Immature natural killer cell (primary cell): ENCODE data around the gene SIX1. TPM values are rescaled to one million over a fixed set of nuclear protein-coding genes. Genes with fewer than 3 reads are reported as not detected.

Experiments used
- DNase-seq, 3 donors: peaks; one replicate each; pipeline ENCODE4 v3.0.0; 2022; ENCODE audit warnings: mixed read lengths in 1 of 3
- H3K27ac Mint-ChIP-seq, 6 donors: one replicate each; pipeline ENCODE4 v1.8.0; 2020; ENCODE audit warnings: mixed read lengths in 6 of 6, mild to moderate bottlenecking in 5 of 6, inconsistent platforms in 4 of 6, moderate library complexity in 3 of 6
- H3K27me3 Mint-ChIP-seq, 3 donors: one replicate each; pipeline ENCODE4 v1.8.0; 2020 to 2021; ENCODE audit warnings: low read depth in 3 of 3, mild to moderate bottlenecking in 3 of 3, mixed read lengths in 3 of 3, moderate library complexity in 3 of 3, inconsistent platforms in 1 of 3
- H3K36me3 Mint-ChIP-seq, 3 donors: one replicate each; pipeline ENCODE4 v1.8.0; 2020; ENCODE audit warnings: mixed read lengths in 3 of 3, inconsistent platforms in 2 of 3, mild to moderate bottlenecking in 2 of 3
- H3K4me1 Mint-ChIP-seq, 2 donors: one replicate each; pipeline ENCODE4 v1.8.0; 2020; ENCODE audit warnings: inconsistent platforms in 2 of 2, mild to moderate bottlenecking in 2 of 2, mixed read lengths in 2 of 2, moderate library complexity in 1 of 2
- H3K4me3 Mint-ChIP-seq, 5 donors: one replicate each; pipeline ENCODE4 v1.8.0; 2020; ENCODE audit warnings: mild to moderate bottlenecking in 5 of 5, mixed read lengths in 5 of 5, inconsistent platforms in 3 of 5, moderate library complexity in 3 of 5
- H3K9me3 Mint-ChIP-seq, 6 donors: one replicate each; pipeline ENCODE4 v1.8.0; 2020; ENCODE audit warnings: mild to moderate bottlenecking in 6 of 6, mixed read lengths in 6 of 6, inconsistent platforms in 4 of 6, moderate library complexity in 3 of 6
- polyA plus RNA-seq, 3 donors: library from polyadenylated mRNA; unstranded; fragments of 300-500 nt; fragmentation: Illumina TruSeq; gene quantifications; one replicate each; pipeline ENCODE4 v1.2.3, GENCODE V29; 2021

SIX1 gene
- polyA plus RNA-seq, 3 donors from 2014 or later: not detected

- H3K9me3 Mint-ChIP-seq: peaks cover 0 to 4% (median 0%) of the 10 kb centered on the region in 6 donors
- DNase-seq: no peak
- H3K27me3 Mint-ChIP-seq: peaks cover 34 to 57% (median 38%) of the 10 kb centered on the region in 3 donors
- H3K4me3 Mint-ChIP-seq: peak overlapping the region in 2 of 5 donors; percentile 4 to 5
- H3K27ac Mint-ChIP-seq: no peak overlapping the region
- no peaks in the 10 kb centered on the region for H3K36me3 Mint-ChIP-seq
- peaks cover 30% of the 10 kb centered on the region in 2 donors for H3K4me1 Mint-ChIP-seq
Measured at GRCh38 chr14:60651796-60652673, 2.8 kb upstream of the SIX1 start.

GRCh38 chr14:60651086-60651795 is 2.0 kb upstream of the SIX1 start:
- Mint-ChIP-seq H3K4me3 (peak overlapping the region in 1 of 5 donors; percentile 5), H3K27ac (no peak overlapping the region)

GRCh38 chr14:60650373-60650961 is 1.2 kb upstream of the SIX1 start:
- Mint-ChIP-seq H3K27me3 (peaks cover 33 to 56% (median 37%) of the 10 kb centered on the region in 3 donors), H3K4me3 (peak overlapping the region in 3 of 5 donors; percentile 20 to 58 (median 36)), H3K4me1 (peaks cover 24 to 26% of the 10 kb centered on the region in 2 donors), H3K36me3 (no peaks in the 10 kb centered on the region), H3K9me3 (peaks cover 0 to 4% (median 0%) of the 10 kb centered on the region in 6 donors), H3K27ac (no peak overlapping the region)
- no peak for DNase-seq

More at GRCh38 chr14:60651086-60651795, 2.0 kb upstream of the SIX1 start:
- Mint-ChIP-seq H3K4me1 (peaks cover 29 to 32% of the 10 kb centered on the region in 2 donors), H3K36me3 (no peaks in the 10 kb centered on the region), H3K27me3 (peaks cover 36 to 60% (median 42%) of the 10 kb centered on the region in 3 donors), H3K9me3 (peaks cover 0 to 4% (median 0%) of the 10 kb centered on the region in 6 donors)
- no peak for DNase-seq

- peak overlapping the region; percentile 20 to 60 (median 58) for H3K4me3 Mint-ChIP-seq
- H3K9me3 Mint-ChIP-seq: peaks cover 0 to 4% (median 0%) of the 10 kb centered on the region in 6 donors
- peaks cover 33 to 54% (median 34%) of the 10 kb centered on the region in 3 donors for H3K27me3 Mint-ChIP-seq
- no peaks in the 10 kb centered on the region for H3K36me3 Mint-ChIP-seq
- no peak for DNase-seq
- peaks cover 24 to 26% of the 10 kb centered on the region in 2 donors for H3K4me1 Mint-ChIP-seq
- H3K27ac Mint-ChIP-seq: no peak overlapping the region
Measured at GRCh38 chr14:60649875-60650372, 647 bp upstream of the SIX1 start.

- H3K27ac Mint-ChIP-seq: no peak overlapping the region
- H3K36me3 Mint-ChIP-seq: no peaks in the 10 kb centered on the region
- peak overlapping the region in 4 of 5 donors; percentile 40 to 69 (median 55) for H3K4me3 Mint-ChIP-seq
- no peak for DNase-seq
- peaks cover 32 to 41% (median 34%) of the 10 kb centered on the region in 3 donors for H3K27me3 Mint-ChIP-seq
- peaks cover 0 to 7% (median 0%) of the 10 kb centered on the region in 6 donors for H3K9me3 Mint-ChIP-seq
- peaks cover 21 to 24% of the 10 kb centered on the region in 2 donors for H3K4me1 Mint-ChIP-seq
Measured at GRCh38 chr14:60648249-60648933, 886 bp downstream of the SIX1 start.

GRCh38 chr14:60647837-60648248 is 1.4 kb downstream of the SIX1 start:
- Mint-ChIP-seq H3K27ac (no peak overlapping the region), H3K4me3 (peak overlapping the region in 3 of 5 donors; percentile 52 to 69 (median 58)), H3K27me3 (peaks cover 28 to 40% (median 33%) of the 10 kb centered on the region in 3 donors), H3K4me1 (peaks cover 18 to 24% of the 10 kb centered on the region in 2 donors), H3K9me3 (peaks cover 0 to 9% (median 0%) of the 10 kb centered on the region in 6 donors), H3K36me3 (no peaks in the 10 kb centered on the region)
- no peak for DNase-seq

GRCh38 chr14:60647081-60647836 is 2.0 kb downstream of the SIX1 start:
- Mint-ChIP-seq H3K27me3 (peaks cover 28 to 37% (median 33%) of the 10 kb centered on the region in 3 donors), H3K9me3 (peaks cover 0 to 9% (median 0%) of the 10 kb centered on the region in 6 donors), H3K36me3 (no peaks in the 10 kb centered on the region), H3K4me1 (peaks cover 18 to 24% of the 10 kb centered on the region in 2 donors), H3K27ac (no peak overlapping the region), H3K4me3 (peak overlapping the region in 4 of 5 donors; percentile 26 to 69 (median 49))
- no peak for DNase-seq

- DNase-seq: no peak
- Mint-ChIP-seq H3K4me1 (peaks cover 18 to 20% of the 10 kb centered on the region in 2 donors), H3K9me3 (peaks cover 0 to 9% (median 0%) of the 10 kb centered on the region in 6 donors), H3K36me3 (no peaks in the 10 kb centered on the region), H3K4me3 (no peak overlapping the region), H3K27me3 (peaks cover 28 to 36% (median 33%) of the 10 kb centered on the region in 3 donors), H3K27ac (no peak overlapping the region)
Measured at GRCh38 chr14:60646226-60646818, 3.0 kb downstream of the SIX1 start.

- Mint-ChIP-seq H3K27me3 (peaks cover 27 to 36% (median 31%) of the 10 kb centered on the region in 3 donors), H3K4me3 (no peak overlapping the region), H3K27ac (no peak overlapping the region), H3K36me3 (no peaks in the 10 kb centered on the region), H3K9me3 (peaks cover 0 to 9% (median 0%) of the 10 kb centered on the region in 6 donors), H3K4me1 (peaks cover 18 to 20% of the 10 kb centered on the region in 2 donors)
- DNase-seq: no peak
Measured at GRCh38 chr14:60645126-60645741, 4.0 kb downstream of the SIX1 start.

- Mint-ChIP-seq H3K27me3 (peaks cover 22 to 34% (median 33%) of the 10 kb centered on the region in 3 donors), H3K4me3 (no peak overlapping the region), H3K9me3 (peaks cover 0 to 6% (median 0%) of the 10 kb centered on the region in 6 donors), H3K36me3 (no peaks in the 10 kb centered on the region), H3K4me1 (peaks cover 16 to 18% of the 10 kb centered on the region in 2 donors), H3K27ac (no peak overlapping the region)
- no peak for DNase-seq
Measured at GRCh38 chr14:60644666-60645065, 4.6 kb downstream of the SIX1 start.

- DNase-seq: no peak
- H3K36me3 Mint-ChIP-seq: no peaks in the 10 kb centered on the region
- peaks cover 12 to 18% of the 10 kb centered on the region in 2 donors for H3K4me1 Mint-ChIP-seq
- H3K27me3 Mint-ChIP-seq: peaks cover 28 to 39% (median 34%) of the 10 kb centered on the region in 3 donors
- no peak overlapping the region for H3K27ac Mint-ChIP-seq
- H3K9me3 Mint-ChIP-seq: peaks cover 0 to 6% (median 0%) of the 10 kb centered on the region in 6 donors
- H3K4me3 Mint-ChIP-seq: no peak overlapping the region
Measured at GRCh38 chr14:60643463-60644314, 5.6 kb downstream of the SIX1 start.
